GM18870 (cell line): ENCODE data around the gene LRRC17.
"Not testable (repeated sequence)": the region's sequence is repeated elsewhere in the genome, so short reads cannot be mapped to it uniquely, and the experiment has no call there.

Experiments used
- ATAC-seq: cut with Tn5 transposase; IDR thresholded peaks from one replicate; pipeline ENCODE4 v1.9.1; 2021; ENCODE audit warnings: moderate library complexity; ENCODE audit not compliant: unreplicated experiment

LRRC17 gene

DNA sequence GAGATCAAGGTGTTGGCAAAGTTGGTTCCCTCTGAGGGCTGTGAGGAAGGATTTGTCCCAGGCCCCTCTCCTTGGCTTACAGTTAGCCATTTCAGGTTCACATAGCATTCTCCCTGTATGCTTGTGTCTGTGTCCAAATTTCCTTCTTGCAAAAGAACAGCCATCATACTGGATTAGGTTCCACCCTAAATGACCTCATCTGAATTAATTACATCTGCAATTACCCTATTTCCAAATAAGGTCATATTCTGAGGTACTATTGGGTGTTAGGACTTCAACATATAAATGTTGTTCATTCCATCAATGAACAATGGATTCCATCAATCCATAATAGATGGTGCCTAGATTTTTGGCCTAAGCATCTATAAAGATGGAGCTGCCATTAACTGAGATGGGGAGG, 16.2 kb upstream of the LRRC17 start:
- ATAC-seq, result no peak

DNA sequence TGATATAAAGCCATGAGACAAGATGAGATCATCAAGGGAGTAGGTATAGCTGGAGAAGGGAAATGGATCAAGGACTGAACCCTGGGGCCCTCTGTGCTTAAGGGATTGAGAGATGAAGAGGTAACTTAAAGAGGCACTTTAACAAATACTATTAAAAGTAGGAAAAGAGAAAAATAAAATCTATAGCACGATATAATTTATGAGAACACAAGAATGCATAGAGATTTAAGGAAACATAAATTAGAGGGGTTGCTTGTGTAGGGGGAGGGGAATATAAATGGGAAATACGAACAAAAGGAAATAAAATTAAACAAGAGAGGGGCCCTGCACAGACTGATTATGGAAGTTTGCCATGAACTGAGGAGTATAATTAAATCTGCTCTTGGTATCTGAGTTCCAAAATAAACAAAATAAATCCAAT, 15.6 kb upstream of the LRRC17 start:
- ATAC-seq, result no peak

GRCh38 chr7:102897856-102898531, 14.8 kb upstream of the LRRC17 start:
- ATAC-seq, result no peak

GRCh38 chr7:102898532-102898859, 14.3 kb upstream of the LRRC17 start:
- ATAC-seq, result no peak

DNA sequence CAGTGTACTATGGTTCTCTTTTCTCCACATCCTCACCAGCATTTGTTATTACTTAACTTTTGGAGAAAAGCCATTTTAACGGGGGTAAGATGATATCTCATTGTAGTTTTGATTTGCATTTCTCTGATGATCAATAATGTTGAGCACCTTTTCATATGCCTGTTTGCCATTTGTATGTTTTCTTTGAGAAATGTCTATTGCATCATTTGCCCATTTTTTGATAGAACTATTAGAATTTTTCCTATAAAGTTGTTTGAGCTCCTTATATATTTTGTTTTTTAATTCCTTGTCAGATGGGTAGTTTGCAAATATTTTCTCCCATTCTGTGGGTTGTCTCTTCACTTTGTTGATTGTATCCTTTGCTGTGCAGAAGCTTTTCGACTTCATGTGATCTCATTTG, 10.7 kb upstream of the LRRC17 start:
- not testable (repeated sequence) for ATAC-seq

GRCh38 chr7:102903576-102903975, 9.2 kb upstream of the LRRC17 start:
- not testable (repeated sequence) for ATAC-seq

DNA sequence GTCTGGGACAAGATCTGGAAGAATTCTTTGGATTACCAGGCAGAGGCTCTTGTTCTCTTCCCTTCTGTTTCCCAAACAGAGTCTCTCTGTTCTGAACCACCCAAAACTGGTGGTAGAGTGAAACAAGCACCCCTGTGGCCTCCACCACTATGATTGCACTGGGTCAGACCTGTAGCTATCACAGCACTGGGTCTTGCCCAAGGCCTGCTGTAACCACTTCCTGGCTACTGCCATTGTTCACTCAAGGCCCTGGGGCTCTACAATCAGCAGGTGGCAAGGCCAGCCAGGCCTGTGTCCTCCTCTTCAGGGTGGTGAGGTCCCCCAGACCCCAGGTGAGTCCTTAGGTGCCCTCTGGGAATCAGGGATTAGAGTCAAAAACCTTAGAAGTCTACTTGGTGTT, 4.1 kb upstream of the LRRC17 start:
- no peak for ATAC-seq

DNA sequence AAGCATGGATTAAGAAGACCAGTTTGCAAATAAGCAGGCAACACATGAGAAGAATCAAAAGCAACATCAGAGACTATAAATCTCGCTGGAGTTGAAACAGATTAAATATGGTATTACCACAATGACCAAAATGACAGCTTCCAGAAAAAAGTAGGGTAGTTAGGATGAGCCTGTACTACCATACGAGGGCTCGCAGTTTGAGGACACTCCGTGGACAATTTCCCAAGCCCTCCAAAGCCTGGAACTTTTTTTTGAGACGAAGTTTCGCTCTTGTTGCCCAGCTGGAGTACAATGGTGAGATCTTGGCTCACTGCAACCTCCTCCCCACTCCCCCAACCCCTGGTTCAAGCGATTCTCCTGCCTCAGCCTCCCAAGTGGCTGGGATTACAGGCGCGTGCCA, 1.0 kb downstream of the LRRC17 start:
- no peak for ATAC-seq

DNA sequence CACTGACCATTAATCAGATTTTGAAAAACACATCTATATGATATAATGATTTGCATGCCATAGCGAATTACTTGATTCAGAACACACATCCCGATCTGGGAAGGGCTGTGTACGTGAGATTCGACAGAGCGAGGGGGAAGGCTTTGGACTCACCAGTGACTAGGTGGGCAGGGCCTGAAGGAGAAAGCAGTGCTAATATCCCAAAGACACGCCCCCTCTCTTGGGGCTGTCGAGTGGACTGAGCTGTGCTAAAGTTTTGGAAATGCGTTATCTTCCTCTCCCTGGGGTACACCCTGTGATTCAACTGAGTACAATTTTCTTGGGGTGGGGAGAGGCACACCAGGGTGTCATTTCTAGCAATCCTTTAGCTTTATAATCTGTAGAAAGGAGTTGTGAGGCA, 1.8 kb downstream of the LRRC17 start:
- no peak for ATAC-seq

- ATAC-seq, result no peak
Measured at GRCh38 chr7:102916426-102916825, 3.6 kb downstream of the LRRC17 start.

DNA sequence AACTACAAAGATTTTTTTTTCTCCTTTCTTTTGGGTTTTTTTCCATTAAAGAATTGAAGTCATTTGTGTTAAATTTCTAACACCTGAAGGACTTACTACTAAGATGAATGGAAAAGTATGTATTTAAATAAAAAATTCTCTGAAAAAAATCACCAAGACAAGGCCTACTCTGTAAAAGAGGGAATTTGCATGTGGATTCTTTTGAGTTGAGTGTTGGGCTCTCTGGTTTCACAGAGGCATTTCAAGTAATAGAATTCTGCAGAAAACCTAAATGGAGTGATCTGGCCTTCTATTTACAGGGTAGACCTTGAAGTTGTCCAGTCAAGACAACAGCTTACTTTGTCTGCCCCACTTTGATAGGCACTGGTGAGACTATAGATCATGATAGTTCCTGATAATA, 4.1 kb downstream of the LRRC17 start:
- ATAC-seq, result no peak

DNA sequence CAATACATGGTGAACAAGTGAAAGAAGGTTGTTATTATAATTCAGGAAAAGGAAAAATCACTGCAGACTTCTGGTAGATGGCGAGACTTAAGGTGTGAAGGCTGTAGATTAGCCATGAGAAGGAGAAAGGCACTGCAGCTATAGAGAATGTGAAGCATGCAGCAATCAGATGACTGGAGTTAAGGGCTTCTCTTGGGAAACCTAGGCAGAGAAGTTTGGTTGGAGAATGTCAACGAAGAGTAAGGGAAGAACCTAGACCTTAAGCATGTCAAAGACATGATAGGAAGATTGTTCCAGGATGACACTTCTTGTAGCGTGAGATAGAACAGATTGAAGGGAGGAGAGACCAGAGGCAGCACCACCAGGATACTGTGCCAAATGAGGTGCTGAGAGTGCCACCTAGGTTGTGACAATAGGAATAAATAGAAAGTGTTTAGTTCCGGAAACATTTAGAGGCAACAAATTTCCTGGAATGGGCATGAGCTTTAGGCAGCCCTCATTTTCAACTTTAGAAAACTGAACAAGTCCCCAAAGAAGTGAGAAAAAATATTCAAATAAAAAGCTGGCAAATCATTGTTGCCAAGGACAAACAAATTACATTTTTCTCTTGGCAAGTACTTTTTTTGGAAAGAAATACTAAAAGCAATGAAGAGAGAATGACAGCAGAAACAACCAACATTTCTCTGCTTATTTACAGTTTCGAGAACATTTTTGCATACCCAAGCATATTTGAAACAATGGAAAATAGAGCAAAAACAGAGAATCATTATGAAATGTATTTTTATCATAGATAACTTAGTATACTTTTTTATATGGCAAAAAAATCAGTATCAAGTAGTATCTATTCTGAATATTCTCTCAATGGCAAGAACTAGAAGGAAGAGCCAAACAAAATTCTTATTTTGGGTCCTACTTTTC, 4.9 kb downstream of the LRRC17 start:
- no peak for ATAC-seq

DNA sequence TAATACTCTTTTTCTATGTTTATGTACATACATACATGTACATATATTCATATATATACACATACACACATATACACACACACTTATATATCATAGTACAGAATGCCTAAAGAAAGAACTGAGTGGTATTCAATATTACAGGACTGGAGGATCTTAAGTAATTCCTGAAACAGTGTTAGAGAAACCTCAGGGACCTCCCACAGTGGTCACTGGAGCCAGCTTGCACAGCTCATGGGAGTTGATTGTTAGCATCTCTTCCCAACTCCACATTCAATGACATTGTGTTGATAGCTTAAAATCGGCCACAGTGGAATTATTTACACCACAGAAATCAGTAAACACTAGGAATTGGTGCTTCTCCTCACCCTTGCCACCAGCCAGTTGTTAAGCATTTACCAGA, 6.0 kb downstream of the LRRC17 start:
- ATAC-seq, result no peak

DNA sequence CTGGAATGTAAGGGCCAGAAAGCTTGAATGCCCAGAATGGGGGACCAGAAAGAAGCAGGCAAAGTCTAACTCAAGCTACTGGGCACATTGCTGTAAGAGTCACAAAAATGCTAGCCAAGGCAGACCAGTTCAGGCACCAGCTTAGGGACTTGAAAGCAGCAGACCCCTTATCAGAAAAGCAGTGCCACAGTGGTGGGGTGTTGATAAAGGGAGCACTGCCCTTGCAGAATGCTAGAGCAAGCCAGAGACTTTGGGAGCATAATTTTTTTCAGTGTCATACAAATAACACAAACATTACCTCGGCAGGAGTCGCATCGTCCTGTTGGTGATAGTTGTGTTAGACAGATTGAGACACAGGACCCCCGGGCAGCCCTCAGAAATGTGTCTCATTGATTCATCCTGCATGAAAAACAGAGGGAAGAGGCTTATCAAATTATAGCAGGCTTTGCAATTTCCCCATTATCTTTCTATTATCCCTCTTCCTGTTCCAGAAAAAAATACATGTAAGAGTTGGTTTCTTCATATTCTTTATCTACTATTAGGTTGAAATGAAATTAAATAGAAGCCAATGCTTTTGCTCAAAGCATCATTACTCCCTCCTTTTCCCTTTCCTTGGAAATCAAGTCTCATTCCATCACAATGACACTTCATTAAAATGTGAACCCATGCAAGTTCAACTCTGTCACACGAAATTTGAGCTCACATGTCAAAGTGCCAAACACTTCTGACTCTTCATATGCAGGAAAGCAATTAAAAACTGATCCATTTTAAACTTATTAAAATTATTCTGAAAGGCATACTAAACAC, 13.4 kb downstream of the LRRC17 start:
- no peak for ATAC-seq

GRCh38 chr7:102926783-102927140, 14.0 kb downstream of the LRRC17 start:
- no peak for ATAC-seq

- ATAC-seq, result no peak
Measured at GRCh38 chr7:102927312-102927933, 14.6 kb downstream of the LRRC17 start.

DNA sequence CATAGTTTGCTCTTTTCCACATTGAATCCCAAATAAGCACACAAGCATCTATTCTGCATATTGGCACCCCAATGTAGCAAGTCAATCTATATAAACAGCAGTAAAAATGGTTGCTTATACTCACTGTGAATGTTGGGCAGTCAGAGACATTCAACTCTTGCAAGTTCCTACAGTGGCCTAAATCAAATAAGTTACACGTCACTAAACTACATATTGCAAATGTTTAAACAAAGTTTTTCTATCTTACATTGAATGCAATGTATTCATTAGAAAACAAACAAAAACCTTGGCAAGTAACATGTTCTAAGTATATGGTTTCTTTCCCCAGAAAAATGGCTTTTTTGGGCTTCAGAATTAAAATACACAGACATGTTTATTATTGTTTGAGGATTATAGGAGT, 19.0 kb downstream of the LRRC17 start:
- no peak for ATAC-seq

DNA sequence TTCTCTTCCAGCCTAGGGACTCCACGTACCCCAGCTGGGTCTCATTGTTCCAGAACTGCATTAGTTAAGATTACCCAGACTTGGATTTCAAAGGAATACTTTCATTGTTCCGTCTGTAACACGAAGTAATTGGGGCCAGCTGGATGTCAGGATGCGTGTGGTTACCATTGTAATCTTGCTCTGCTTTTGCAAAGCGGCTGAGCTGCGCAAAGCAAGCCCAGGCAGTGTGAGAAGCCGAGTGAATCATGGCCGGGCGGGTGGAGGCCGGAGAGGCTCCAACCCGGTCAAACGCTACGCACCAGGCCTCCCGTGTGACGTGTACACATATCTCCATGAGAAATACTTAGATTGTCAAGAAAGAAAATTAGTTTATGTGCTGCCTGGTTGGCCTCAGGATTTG, 21.0 kb downstream of the LRRC17 start:
- no peak for ATAC-seq

DNA sequence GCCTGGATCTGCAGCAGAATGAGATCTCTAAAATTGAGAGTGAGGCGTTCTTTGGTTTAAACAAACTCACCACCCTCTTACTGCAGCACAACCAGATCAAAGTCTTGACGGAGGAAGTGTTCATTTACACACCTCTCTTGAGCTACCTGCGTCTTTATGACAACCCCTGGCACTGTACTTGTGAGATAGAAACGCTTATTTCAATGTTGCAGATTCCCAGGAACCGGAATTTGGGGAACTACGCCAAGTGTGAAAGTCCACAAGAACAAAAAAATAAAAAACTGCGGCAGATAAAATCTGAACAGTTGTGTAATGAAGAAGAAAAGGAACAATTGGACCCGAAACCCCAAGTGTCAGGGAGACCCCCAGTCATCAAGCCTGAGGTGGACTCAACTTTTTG, 21.4 kb downstream of the LRRC17 start:
- no peak for ATAC-seq

DNA sequence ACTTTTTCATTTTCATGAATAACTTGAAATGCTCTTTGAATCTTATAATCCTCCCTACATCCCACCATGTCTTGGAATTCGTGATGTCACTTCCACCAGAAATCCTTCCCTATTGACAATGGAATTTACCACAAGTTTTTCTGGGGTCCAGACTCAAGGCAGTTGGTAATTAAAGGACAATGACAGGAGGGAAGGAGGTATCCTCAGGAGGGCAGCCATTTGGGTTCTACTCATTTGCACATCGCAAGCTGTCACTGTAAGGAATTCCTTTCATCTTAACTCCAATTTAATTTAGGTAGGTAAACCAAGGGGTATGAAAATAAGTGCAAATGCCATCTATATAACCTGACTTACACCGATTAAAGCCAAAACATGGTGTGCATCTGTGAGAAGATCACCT, 21.9 kb downstream of the LRRC17 start:
- ATAC-seq, result no peak

- no peak for ATAC-seq
Measured at GRCh38 chr7:102935450-102936115, 22.8 kb downstream of the LRRC17 start.
